Measurements from ENCODE around the gene MBD3L4.

The MBD3L4 gene

GRCh38 chr19:6997679-6998445 lies 42.1 kb downstream of the MBD3L4 start:
- TF ChIP-seq CTCF (IDR thresholded peaks at IDR 0.05; ENCODE audit: borderline replicate concordance, insufficient read depth, low read depth, low read length): no peak
- no peak overlapping the region for H3K4me3 ChIP-seq (ENCODE audit: low read depth, low read length)

GRCh38 chr19:6996810-6997209 lies 43.2 kb downstream of the MBD3L4 start:
- H3K4me3 ChIP-seq (ENCODE audit: low read depth, low read length): no peak overlapping the region
- TF ChIP-seq CTCF (IDR thresholded peaks at IDR 0.05; ENCODE audit: borderline replicate concordance, insufficient read depth, low read depth, low read length): no peak

DNA sequence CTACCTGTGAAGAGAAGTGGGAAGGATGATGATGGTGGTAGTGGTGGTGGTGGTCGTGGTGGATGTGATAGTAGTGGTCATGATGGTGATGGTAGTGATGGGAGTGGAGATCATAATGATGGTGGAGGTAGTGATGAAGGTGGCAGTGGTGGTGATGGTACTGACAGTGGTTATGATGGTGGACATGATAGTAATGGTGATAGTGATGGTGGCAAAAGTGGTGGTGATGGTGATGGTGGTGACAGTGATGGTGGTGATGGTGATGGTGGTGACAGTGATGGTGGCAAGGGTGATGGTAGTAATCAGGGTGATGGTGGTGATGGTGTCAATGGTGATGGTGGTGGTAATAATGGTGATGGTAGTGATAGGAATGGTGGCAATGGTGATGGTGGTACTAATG lies 44.9 kb downstream of the MBD3L4 start:
- H3K4me3 ChIP-seq (ENCODE audit: low read depth, low read length): no peak overlapping the region
- no peak for TF ChIP-seq CTCF (IDR thresholded peaks at IDR 0.05; ENCODE audit: borderline replicate concordance, insufficient read depth, low read depth, low read length)

DNA sequence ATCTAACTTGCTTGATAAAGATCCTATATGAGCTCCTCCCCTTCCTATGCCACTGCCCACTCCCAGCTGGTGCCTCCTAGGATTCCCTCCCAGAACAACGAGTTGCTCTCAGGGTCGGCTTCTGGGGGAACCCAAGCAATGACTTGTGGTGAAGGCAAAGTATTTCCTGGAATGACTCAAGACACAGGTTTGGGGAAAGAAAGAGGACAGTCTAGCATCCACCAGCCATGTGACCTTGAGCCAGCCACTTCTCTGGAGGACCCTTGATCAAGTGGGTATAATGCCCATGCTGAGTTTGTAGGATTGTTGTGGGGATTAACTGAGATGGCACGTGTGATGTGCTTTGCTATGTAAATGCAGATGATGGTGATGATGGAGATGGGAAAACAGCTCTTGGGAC lies 51.7 kb downstream of the MBD3L4 start:
- H3K4me3 ChIP-seq (ENCODE audit: low read depth, low read length): no peak overlapping the region
- no peak for TF ChIP-seq CTCF (IDR thresholded peaks at IDR 0.05; ENCODE audit: borderline replicate concordance, insufficient read depth, low read depth, low read length)

- TF ChIP-seq CTCF (IDR thresholded peaks at IDR 0.05; ENCODE audit: borderline replicate concordance, insufficient read depth, low read depth, low read length): no peak
Observed at GRCh38 chr19:6987850-6988249, 52.1 kb downstream of the MBD3L4 start.

More at GRCh38 chr19:6987850-6988249, 52.1 kb downstream of the MBD3L4 start:
- H3K4me3 ChIP-seq (ENCODE audit: low read depth, low read length): no peak overlapping the region
